Measurements from ENCODE around the gene OGFOD3. TPM values are rescaled to one million over a fixed set of nuclear protein-coding genes. Genes with fewer than 3 reads are reported as not detected.
"Not testable (repeated sequence)": the region's sequence is repeated elsewhere in the genome, so short reads cannot be mapped to it uniquely, and the experiment has no call there.

The OGFOD3 gene
- total RNA-seq, 1 experiment from 2014 or later: 29.3 TPM

DNA sequence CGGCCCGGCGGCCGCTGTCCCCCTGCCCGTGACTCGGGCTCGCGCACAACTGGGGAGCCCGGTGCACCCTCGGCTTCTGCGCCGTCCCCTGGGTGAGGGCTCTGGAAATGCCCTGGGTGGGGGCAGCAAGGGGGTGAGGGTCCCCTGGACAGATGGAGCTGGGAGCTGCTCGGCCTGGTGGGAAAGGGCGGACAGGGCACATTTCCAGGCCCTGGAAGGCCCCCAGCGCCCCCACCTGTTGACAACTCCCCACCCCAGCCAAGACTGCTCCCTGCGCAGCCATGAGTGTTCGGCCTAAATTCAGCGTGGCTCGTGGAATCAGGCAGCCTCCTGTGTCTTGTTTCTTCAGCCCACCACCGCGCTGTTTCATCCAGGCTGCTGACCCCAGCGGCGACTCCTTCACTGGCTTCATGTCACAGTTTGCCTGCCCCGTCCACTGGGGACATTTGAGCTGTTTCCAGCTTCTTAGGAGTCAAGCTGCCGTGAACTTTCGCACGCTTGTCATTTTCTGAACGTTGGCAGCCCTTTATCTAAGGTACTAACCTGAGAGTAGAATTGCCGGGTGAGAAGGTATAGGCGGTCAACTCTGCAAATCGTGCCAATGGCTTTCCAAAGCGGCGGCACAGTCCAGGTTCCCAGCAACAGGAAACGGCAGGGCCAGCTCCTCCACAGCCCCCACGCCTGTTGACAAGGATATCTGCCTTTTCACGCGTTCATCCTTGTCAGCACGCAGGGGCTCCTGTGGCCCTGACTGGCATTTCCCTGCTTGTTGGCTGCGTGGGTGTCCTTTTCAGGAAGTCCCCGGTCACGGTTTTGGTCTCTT, 45.9 kb downstream of the OGFOD3 start:
- no peak for DNase-seq (ENCODE audit: low read depth, low spot score)
- in situ Hi-C loops (cut with HindIII; ENCODE audit: low pct_unique_long_range_greater_than_20kb, low sequenced_read_pairs): no loop called here

- in situ Hi-C loops (cut with HindIII; ENCODE audit: low pct_unique_long_range_greater_than_20kb, low sequenced_read_pairs): no loop called here
- no peak for DNase-seq (ENCODE audit: low read depth, low spot score)
Measured at GRCh38 chr17:82371333-82372248, 46.8 kb downstream of the OGFOD3 start, which contains the start of gene UTS2R. Gene UTS2R, plus strand, starts transcription at chr17:82371765. Its CDS starts 2,560 bp downstream, at chr17:82374325.

- in situ Hi-C loops (cut with HindIII; ENCODE audit: low pct_unique_long_range_greater_than_20kb, low sequenced_read_pairs): no loop called here
Measured at GRCh38 chr17:82370471-82371332, 47.7 kb downstream of the OGFOD3 start.

DNA sequence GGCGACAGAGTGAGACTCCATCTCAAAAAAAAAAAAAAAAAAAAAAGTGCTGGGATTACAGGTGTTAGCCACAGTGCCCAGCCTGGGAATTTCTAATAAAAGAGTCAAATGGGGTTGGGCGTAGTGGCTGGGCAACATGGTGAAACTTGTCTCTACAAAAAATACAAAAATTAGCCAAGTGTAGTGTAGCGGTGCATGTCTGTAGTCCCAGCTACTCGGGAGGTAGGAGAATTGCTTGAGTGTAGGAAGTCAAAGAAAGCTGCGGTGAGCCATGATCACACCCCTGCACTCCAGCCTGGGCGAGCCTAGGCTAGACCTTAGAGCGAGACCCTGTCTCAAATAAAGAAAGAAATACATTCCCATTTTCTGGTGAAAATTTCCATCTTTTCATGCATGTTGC, 49.2 kb downstream of the OGFOD3 start:
- in situ Hi-C loops (cut with HindIII; ENCODE audit: low pct_unique_long_range_greater_than_20kb, low sequenced_read_pairs): no loop called here
- no peak for DNase-seq (ENCODE audit: low read depth, low spot score)

More at GRCh38 chr17:82370471-82371332, 47.7 kb downstream of the OGFOD3 start:
- DNase-seq (ENCODE audit: low read depth, low spot score): no peak

DNA sequence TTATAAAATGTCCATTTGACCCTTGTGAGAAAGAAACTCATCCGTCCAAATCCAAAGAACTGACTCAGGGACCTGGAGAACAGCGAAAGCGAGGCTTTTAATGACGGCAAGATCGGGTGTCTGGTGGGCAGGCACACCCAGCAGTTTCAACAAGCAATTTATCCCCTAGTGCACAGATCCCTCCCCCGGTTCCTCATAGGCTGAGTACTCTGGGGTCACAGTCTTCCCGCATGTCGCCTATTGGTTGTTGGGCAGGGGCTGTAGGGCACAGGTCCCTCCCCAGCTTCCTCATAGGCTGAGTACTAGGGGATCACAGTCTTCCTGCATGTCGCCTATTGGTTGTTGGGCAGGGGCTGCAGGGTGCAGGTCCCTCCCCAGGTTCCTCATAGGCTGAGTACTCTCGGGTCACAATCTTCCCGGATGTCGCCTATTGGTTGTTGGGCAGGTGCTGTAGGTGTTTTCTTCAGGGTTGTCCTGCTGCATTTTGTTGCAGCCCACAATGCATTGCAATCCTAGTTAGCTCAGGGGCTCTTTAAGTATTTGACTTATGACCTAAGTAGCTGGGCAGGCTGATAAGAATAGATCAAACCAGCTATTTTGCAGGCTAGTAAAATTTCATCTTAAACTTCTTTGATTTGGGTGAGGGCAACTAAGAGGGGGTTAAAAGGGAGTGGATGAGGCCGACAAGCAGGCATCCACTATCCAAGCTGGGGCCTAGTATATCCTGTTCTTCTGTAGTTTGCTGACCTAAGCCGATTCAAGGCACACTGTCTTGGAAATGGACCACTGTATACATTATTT, 50.5 kb downstream of the OGFOD3 start:
- DNase-seq (ENCODE audit: low read depth, low spot score): peak; percentile 36

GRCh38 chr17:82366749-82367148, 51.6 kb downstream of the OGFOD3 start:
- in situ Hi-C loops (cut with HindIII; ENCODE audit: low pct_unique_long_range_greater_than_20kb, low sequenced_read_pairs): no loop called here

More for the DNA sequence above, 50.5 kb downstream of the OGFOD3 start:
- in situ Hi-C loops (cut with HindIII; ENCODE audit: low pct_unique_long_range_greater_than_20kb, low sequenced_read_pairs): no loop called here

GRCh38 chr17:82365606-82366295, 52.6 kb downstream of the OGFOD3 start:
- in situ Hi-C loops (cut with HindIII; ENCODE audit: low pct_unique_long_range_greater_than_20kb, low sequenced_read_pairs): no loop called here
- DNase-seq (ENCODE audit: low read depth, low spot score): no peak

More at GRCh38 chr17:82366749-82367148, 51.6 kb downstream of the OGFOD3 start:
- no peak for DNase-seq (ENCODE audit: low read depth, low spot score)

- in situ Hi-C loops (cut with HindIII; ENCODE audit: low pct_unique_long_range_greater_than_20kb, low sequenced_read_pairs): no loop called here
- DNase-seq (ENCODE audit: low read depth, low spot score): no peak
Measured at GRCh38 chr17:82361885-82362633, 56.3 kb downstream of the OGFOD3 start.

GRCh38 chr17:82359451-82360074, 58.8 kb downstream of the OGFOD3 start:
- in situ Hi-C loops (cut with HindIII; ENCODE audit: low pct_unique_long_range_greater_than_20kb, low sequenced_read_pairs); DNase-seq (ENCODE audit: low read depth, low spot score): not testable (repeated sequence)

GRCh38 chr17:82358465-82359350, 59.7 kb downstream of the OGFOD3 start, which contains the start of gene TEX19:
Gene TEX19, plus strand, starts transcription at chr17:82359247. Its CDS starts 2,904 bp downstream, at chr17:82362151.
- in situ Hi-C loops (cut with HindIII; ENCODE audit: low pct_unique_long_range_greater_than_20kb, low sequenced_read_pairs): no loop called here
- DNase-seq (ENCODE audit: low read depth, low spot score): peak; percentile 35

GRCh38 chr17:82357394-82357793, 61.0 kb downstream of the OGFOD3 start:
- in situ Hi-C loops (cut with HindIII; ENCODE audit: low pct_unique_long_range_greater_than_20kb, low sequenced_read_pairs): no loop called here
- DNase-seq (ENCODE audit: low read depth, low spot score): no peak

- in situ Hi-C loops (cut with HindIII; ENCODE audit: low pct_unique_long_range_greater_than_20kb, low sequenced_read_pairs): no loop called here
- DNase-seq (ENCODE audit: low read depth, low spot score): no peak
Measured at GRCh38 chr17:82356845-82357355, 61.5 kb downstream of the OGFOD3 start.

- no peak for DNase-seq (ENCODE audit: low read depth, low spot score)
- in situ Hi-C loops (cut with HindIII; ENCODE audit: low pct_unique_long_range_greater_than_20kb, low sequenced_read_pairs): no loop called here
Measured at GRCh38 chr17:82355770-82356427, 62.5 kb downstream of the OGFOD3 start.
